ENCODE results near the gene MYO3B.

MYO3B gene

GRCh38 chr2:170235860-170236679 lies 58.1 kb downstream of the MYO3B start:
- DNase-seq (ENCODE audit: low read depth), result peak; percentile 41

GRCh38 chr2:170236680-170237047 lies 58.7 kb downstream of the MYO3B start:
- DNase-seq (ENCODE audit: low read depth), result no peak

- DNase-seq (ENCODE audit: low read depth), result no peak
These were observed 59.7 kb downstream of the MYO3B start for GRCh38 chr2:170237572-170238120.

- DNase-seq (ENCODE audit: low read depth), result no peak
These were observed 60.8 kb downstream of the MYO3B start for GRCh38 chr2:170238776-170239175.

- DNase-seq (ENCODE audit: low read depth), result no peak
These were observed 62.7 kb downstream of the MYO3B start for GRCh38 chr2:170240629-170241028.

GRCh38 chr2:170241756-170242155 lies 63.8 kb downstream of the MYO3B start:
- no peak for DNase-seq (ENCODE audit: low read depth)

GRCh38 chr2:170243118-170243837 lies 65.3 kb downstream of the MYO3B start:
- no peak for DNase-seq (ENCODE audit: low read depth)

GRCh38 chr2:170243898-170244297 lies 66.0 kb downstream of the MYO3B start:
- no peak for DNase-seq (ENCODE audit: low read depth)

- DNase-seq (ENCODE audit: low read depth), result no peak
These were observed 66.6 kb downstream of the MYO3B start for GRCh38 chr2:170244555-170244954.

- DNase-seq (ENCODE audit: low read depth), result no peak
These were observed 67.4 kb downstream of the MYO3B start for GRCh38 chr2:170245312-170245711.

GRCh38 chr2:170247333-170247732 lies 69.4 kb downstream of the MYO3B start:
- DNase-seq (ENCODE audit: low read depth), result no peak

GRCh38 chr2:170247882-170248393 lies 70.0 kb downstream of the MYO3B start:
- DNase-seq (ENCODE audit: low read depth), result no peak

- no peak for DNase-seq (ENCODE audit: low read depth)
These were observed 70.8 kb downstream of the MYO3B start for GRCh38 chr2:170248574-170249393.

- no peak for DNase-seq (ENCODE audit: low read depth)
These were observed 71.8 kb downstream of the MYO3B start for GRCh38 chr2:170249761-170250160.

- DNase-seq (ENCODE audit: low read depth), result no peak
These were observed 72.6 kb downstream of the MYO3B start for GRCh38 chr2:170250584-170250983.

- DNase-seq (ENCODE audit: low read depth), result no peak
These were observed 74.5 kb downstream of the MYO3B start for GRCh38 chr2:170252414-170252813.

GRCh38 chr2:170253721-170254230 lies 75.8 kb downstream of the MYO3B start:
- DNase-seq (ENCODE audit: low read depth), result no peak

- DNase-seq (ENCODE audit: low read depth), result no peak
These were observed 76.4 kb downstream of the MYO3B start for GRCh38 chr2:170254293-170254732.

- DNase-seq (ENCODE audit: low read depth), result no peak
These were observed 77.2 kb downstream of the MYO3B start for GRCh38 chr2:170255137-170255536.

GRCh38 chr2:170255971-170256370 lies 78.0 kb downstream of the MYO3B start:
- DNase-seq (ENCODE audit: low read depth), result peak; percentile 47

- DNase-seq (ENCODE audit: low read depth), result no peak
These were observed 80.4 kb downstream of the MYO3B start for GRCh38 chr2:170258382-170258781.

GRCh38 chr2:170260188-170260587 lies 82.2 kb downstream of the MYO3B start:
- no peak for DNase-seq (ENCODE audit: low read depth)

Data from iris pigment epithelial cell (primary cell).